ENCODE data around the gene PCNT.

DNA sequence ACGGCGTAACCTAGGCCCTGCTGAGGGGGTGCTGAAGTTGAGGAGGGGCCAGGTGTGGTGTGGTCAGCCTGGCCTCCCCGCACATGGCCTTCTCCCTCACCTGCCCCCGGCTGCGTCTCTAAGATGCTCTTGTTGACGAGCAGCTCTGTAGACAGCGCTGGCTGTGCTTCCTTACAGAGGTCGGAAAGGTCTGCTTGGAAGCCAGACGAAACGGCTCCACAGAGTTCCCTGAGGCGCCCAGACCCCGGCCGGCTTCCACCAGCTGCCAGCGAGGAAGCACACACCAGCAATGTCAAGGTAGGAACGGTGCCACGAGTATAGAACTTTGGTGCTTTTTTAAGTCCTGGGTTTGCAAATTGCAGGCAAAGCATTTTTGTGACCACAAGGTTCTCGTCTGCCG is 116.0 kb downstream of the PCNT start:
- TF ChIP-seq EZH2 (IDR thresholded peaks at IDR 0.05; ENCODE audit: insufficient read depth, poor library complexity, severe bottlenecking) (no peak), EZH2phosphoT487 (IDR thresholded peaks at IDR 0.05; ENCODE audit: insufficient read depth, low read depth) (no peak)

All from GM23248 (cell line).